GM18526 (cell line): ENCODE results near the gene RAD51AP1.

Experiments
- POLR2A ChIP-seq: IDR thresholded peaks from 3 replicates; pipeline ENCODE4 v1.6.1; 2011; ENCODE audit not compliant: insufficient read length; ENCODE audit errors: extremely low read depth

The RAD51AP1 gene

DNA sequence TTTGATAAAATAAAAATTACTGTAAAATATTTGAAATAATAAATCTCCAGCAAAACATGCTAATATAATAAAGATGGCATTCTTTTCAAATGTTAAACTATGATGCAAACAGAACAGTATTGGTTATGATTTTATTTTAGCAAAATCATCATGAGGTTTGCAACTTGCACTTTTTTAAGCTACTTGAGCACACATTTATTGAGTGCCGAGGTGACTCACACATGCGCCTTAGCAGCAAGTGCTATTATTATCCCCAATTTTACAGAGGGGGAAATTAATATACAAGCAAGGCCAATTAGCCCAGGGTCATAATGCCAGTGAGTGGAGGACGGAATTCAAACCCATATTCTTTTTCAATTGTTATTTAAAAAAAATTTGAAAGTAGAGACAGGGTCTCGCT, 30.6 kb downstream of the RAD51AP1 start:
- TF ChIP-seq POLR2A: no peak

GRCh38 chr12:4572680-4573079, 34.0 kb downstream of the RAD51AP1 start:
- no peak for TF ChIP-seq POLR2A

DNA sequence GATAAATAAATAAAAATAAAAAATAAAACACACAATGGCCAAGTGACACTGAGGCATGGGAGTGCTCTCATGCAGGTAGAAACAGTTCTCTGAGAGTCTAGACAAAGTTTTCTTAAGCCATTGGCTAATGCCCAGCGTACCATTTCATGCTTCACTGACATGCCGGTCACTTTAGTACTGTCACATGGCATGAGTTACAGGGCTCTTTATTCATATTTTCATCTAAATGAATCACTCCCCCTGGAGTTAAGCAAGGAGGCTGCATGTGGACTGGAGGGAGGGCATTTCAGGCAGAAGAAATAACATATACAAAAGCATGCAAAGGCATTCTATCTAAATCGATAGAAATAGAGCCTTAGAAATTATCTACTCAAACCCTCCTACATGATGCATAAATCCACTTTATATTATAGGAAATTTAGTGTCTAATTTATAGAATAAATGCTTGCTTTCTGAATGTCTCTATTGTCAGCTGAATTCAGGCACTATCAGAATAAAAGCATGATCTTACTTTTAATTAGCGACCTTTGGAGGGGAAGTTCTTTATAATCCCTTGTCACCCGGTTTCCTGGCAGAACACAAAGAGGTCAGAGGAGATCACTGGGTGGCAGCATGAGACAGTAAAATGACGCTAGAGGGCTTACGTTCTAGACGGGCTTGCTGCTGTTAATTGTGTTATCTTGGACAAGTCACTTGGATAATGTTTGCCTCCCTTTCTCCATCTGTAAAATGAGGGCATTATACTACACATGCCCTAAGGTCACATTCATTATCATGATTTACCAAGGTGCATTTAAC, 40.8 kb downstream of the RAD51AP1 start:
- no peak for TF ChIP-seq POLR2A

- TF ChIP-seq POLR2A: no peak
Measured at GRCh38 chr12:4580281-4580688, 41.6 kb downstream of the RAD51AP1 start.

DNA sequence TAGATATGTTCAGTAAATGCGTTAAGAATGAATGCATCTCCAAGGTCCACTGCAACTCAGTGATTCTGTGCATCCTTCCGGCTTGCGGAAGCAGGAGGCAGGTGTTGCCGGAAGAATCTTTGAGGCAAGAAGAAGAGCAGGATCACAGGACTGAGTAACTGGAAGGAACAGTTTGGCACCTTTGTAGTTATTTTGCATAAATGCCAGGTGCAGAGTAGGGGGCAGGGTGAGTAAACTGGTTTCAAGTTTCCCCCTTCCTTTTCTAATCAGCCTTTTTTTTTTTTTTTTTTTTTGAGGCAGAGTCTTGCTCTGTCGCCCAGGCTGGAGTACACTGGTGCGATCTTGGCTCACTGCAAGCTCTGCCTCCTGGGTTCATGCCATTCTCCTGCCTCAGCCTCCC, 45.6 kb downstream of the RAD51AP1 start:
- no peak for TF ChIP-seq POLR2A

- no peak for TF ChIP-seq POLR2A
Measured at GRCh38 chr12:4584896-4585295, 46.2 kb downstream of the RAD51AP1 start.

DNA sequence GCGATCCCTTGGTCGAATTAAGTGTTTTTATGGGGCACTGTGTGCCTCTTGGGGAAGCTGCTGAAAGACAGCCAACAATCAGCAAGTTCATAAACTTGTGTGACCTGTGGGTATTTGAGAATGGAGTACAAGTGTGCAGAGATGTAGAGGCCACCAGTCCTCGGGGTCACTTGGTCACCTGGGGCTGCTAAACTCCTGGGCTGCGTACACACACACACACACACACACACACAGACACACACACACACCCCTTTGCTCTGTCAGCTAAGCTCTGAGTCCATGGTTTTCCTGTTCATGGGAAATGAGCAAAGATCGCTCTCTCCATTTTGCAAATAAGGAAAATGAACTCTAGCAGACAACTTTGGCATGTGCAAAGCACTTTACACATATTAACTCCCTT, 47.8 kb downstream of the RAD51AP1 start:
- TF ChIP-seq POLR2A: no peak

DNA sequence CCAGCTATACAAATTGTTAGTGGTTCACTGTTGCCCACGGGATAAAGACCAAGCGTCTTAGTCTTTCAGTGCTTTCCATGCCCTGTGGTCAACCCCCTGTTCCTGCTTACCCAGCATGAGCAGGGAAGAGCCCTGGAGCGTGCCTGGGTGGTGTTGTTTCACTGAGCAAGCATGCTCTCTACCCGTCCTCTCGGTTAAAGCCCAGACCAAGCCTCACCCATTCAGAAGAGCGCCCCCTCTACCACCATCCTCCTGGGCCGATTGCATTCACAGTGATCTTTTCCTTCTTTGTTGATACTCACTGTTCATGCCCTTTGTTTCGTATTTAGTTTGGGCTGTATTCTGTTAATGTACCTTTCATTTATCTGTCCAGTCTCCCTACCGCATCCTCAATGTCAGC, 48.4 kb downstream of the RAD51AP1 start:
- TF ChIP-seq POLR2A: no peak

GRCh38 chr12:4588916-4589315, 50.2 kb downstream of the RAD51AP1 start:
- no peak for TF ChIP-seq POLR2A

- TF ChIP-seq POLR2A: no peak
Measured at GRCh38 chr12:4589941-4590340, 51.3 kb downstream of the RAD51AP1 start.

DNA sequence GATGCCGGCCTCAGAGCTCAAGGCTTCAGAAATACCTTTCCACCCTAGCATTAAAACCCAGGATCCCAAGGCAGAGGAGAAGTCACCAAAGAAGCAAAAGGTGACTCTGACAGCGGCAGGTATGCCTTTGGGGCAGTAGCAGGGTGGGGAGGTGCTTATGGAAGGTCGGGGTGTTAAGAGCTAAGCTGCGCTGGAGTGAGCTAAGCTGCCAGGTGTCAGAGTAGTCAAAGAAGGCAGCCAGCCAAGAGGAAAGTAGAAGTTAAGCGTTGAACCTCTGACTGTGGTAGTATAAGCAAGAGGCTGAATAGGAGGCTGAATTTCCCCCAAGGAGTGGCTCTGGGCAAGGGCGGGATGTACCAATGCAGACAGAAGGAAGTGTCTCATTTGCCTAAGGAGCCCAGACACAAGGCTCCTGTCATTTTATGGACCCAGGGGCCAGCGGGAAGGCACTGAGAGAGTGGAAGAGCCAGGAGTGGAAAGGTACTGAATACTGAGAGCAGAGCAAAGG, 52.5 kb downstream of the RAD51AP1 start:
- no peak for TF ChIP-seq POLR2A

GRCh38 chr12:4595881-4596280, 57.2 kb downstream of the RAD51AP1 start:
- TF ChIP-seq POLR2A: no peak

DNA sequence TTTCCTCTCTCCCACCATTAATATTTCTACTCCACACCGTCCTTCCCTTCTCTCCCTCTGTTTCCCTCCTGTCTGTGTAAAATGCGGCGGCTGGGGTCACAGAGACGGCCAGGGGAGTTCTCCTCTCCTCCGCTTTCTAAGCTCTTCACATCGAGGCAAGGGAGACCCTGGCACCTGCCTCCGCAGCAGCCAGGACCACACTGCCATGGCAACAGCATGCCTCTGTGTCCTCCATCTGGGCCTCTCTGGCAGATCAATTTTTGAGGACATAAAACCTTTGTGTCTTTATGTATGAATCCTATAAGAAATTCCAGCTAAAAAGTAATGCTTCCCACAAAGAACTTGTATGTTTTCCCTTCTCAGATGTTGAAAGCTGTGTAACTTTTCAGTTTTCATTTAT, 64.7 kb downstream of the RAD51AP1 start:
- no peak for TF ChIP-seq POLR2A

- no peak for TF ChIP-seq POLR2A
Measured at GRCh38 chr12:4603946-4604345, 65.3 kb downstream of the RAD51AP1 start.

- TF ChIP-seq POLR2A: peak; percentile 52
Measured at GRCh38 chr12:4604684-4605193, 66.0 kb downstream of the RAD51AP1 start.

GRCh38 chr12:4607056-4607455, 68.4 kb downstream of the RAD51AP1 start:
- no peak for TF ChIP-seq POLR2A

- TF ChIP-seq POLR2A: no peak
Measured at GRCh38 chr12:4609071-4609470, 70.4 kb downstream of the RAD51AP1 start.
